Natural killer cell (primary cell): ENCODE measurements around the gene OSTF1. TPM values are rescaled to one million over a fixed set of nuclear protein-coding genes. Genes with fewer than 3 reads are reported as not detected.

Source experiments
- ATAC-seq, 3 donors: fragments of 150-1000 bp in 2 of 3; fragments of 200-7000 bp in 1 of 3; cut with Tn5 transposase; 1 replicate in 1 of 3; 2 replicates in 2 of 3; pipeline ENCODE4 v1.10.0; 2021; ENCODE audit warnings: mild to moderate bottlenecking in 2 of 3, moderate library complexity in 2 of 3
- DNase-seq, 2 donors: peaks; one replicate each; pipeline versions ENCODE4 v3.0.0 to v3.0.0-alpha.2; 2013 to 2021; ENCODE audit warnings: mixed read lengths in 1 of 2
- H3K27ac ChIP-seq: one replicate; pipeline ENCODE4 v1.5.1; 2013; ENCODE audit warnings: mild to moderate bottlenecking, low read length
- H3K27me3 ChIP-seq: one replicate; pipeline ENCODE4 v1.6.1; 2013; ENCODE audit warnings: low read length; ENCODE audit not compliant: control insufficient read depth, insufficient read depth
- H3K36me3 ChIP-seq: one replicate; pipeline ENCODE4 v1.6.1; 2013; ENCODE audit warnings: low read length; ENCODE audit not compliant: control insufficient read depth, insufficient read depth
- H3K4me1 ChIP-seq: one replicate; pipeline ENCODE4 v1.6.1; 2013; ENCODE audit warnings: low read length; ENCODE audit not compliant: control insufficient read depth, insufficient read depth
- H3K4me3 ChIP-seq: one replicate; pipeline ENCODE4 v1.5.1; 2013; ENCODE audit warnings: low read length
- H3K9me3 ChIP-seq: one replicate; pipeline ENCODE4 v1.6.1; 2013; ENCODE audit warnings: low read length; ENCODE audit not compliant: control insufficient read depth, insufficient read depth
- H3K27ac Mint-ChIP-seq, 2 donors: one replicate each; pipeline ENCODE4 v1.8.0; 2022; ENCODE audit warnings: mild to moderate bottlenecking in 2 of 2, mixed read lengths in 2 of 2, moderate library complexity in 1 of 2
- H3K27me3 Mint-ChIP-seq, 2 donors: one replicate each; pipeline ENCODE4 v1.8.0; 2022; ENCODE audit warnings: low read depth in 2 of 2, mixed read lengths in 2 of 2
- H3K36me3 Mint-ChIP-seq: one replicate; pipeline ENCODE4 v1.8.0; 2022; ENCODE audit warnings: mixed read lengths
- H3K4me1 Mint-ChIP-seq, 2 donors: one replicate each; pipeline ENCODE4 v1.8.0; 2022; ENCODE audit warnings: mixed read lengths in 2 of 2
- H3K4me3 Mint-ChIP-seq: one replicate; pipeline ENCODE4 v1.8.0; 2022; ENCODE audit warnings: mild to moderate bottlenecking, moderate library complexity, mixed read lengths
- H3K9me3 Mint-ChIP-seq, 2 donors: one replicate each; pipeline ENCODE4 v1.8.0; 2022; ENCODE audit warnings: mixed read lengths in 2 of 2
- WGBS: methylation state at CpG from one replicate; pipeline ENCODE4 v1.1.7; 2013; ENCODE audit warnings: missing lambda C conversion rate; ENCODE audit not compliant: insufficient coverage; 5-methylcytosine and 5-hydroxymethylcytosine counted together
- intact Hi-C: fragments of 100-400 bp; cut with micrococcal nuclease; formaldehyde crosslinking; loops from one replicate; pipeline ENCODE4 v1.14.2; 2022
- total RNA-seq, 4 donors: library from RNA; stranded (reverse); fragments of 120-200 nt in 1 of 4; gene quantifications; one replicate each; pipeline versions ENCODE4 v1.2.3 to v1.2.4, GENCODE V29; 2013 to 2022
- TF ChIP-seq, protein P1 (sequence below): fragments of 200-600 bp; IDR thresholded peaks from one replicate; pipeline ENCODE4 v1.8.0; 2022; ENCODE audit warnings: antibody characterized with exemption

OSTF1 gene
- total RNA-seq, 3 donors from 2014 or later (not counting 1 experiment from before 2014, with no cell fraction given) = 140 to 187 (median 177) TPM

- 100% methylated on average over 1 of the region's 2 CpGs for WGBS
- H3K36me3 ChIP-seq = peaks cover 30% of the 10 kb centered on the region
- Mint-ChIP-seq H3K36me3 (peaks cover 48% of the 10 kb centered on the region), H3K27me3 (no peaks in the 10 kb centered on the region), H3K4me1 (peaks cover 41 to 67% of the 10 kb centered on the region in 2 donors), H3K27ac (peak overlapping the region; percentile 61 to 80), H3K4me3 (no peak overlapping the region), H3K9me3 (peaks cover 0 to 5% of the 10 kb centered on the region in 2 donors)
- no peak overlapping the region for H3K4me3 ChIP-seq
- TF ChIP-seq, protein P1, sequence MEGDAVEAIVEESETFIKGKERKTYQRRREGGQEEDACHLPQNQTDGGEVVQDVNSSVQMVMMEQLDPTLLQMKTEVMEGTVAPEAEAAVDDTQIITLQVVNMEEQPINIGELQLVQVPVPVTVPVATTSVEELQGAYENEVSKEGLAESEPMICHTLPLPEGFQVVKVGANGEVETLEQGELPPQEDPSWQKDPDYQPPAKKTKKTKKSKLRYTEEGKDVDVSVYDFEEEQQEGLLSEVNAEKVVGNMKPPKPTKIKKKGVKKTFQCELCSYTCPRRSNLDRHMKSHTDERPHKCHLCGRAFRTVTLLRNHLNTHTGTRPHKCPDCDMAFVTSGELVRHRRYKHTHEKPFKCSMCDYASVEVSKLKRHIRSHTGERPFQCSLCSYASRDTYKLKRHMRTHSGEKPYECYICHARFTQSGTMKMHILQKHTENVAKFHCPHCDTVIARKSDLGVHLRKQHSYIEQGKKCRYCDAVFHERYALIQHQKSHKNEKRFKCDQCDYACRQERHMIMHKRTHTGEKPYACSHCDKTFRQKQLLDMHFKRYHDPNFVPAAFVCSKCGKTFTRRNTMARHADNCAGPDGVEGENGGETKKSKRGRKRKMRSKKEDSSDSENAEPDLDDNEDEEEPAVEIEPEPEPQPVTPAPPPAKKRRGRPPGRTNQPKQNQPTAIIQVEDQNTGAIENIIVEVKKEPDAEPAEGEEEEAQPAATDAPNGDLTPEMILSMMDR = no peak
- H3K27me3 ChIP-seq = no peaks in the 10 kb centered on the region
- no peaks in the 10 kb centered on the region for H3K9me3 ChIP-seq
- no peak for DNase-seq
- no peak overlapping the region for H3K27ac ChIP-seq
- no peak for ATAC-seq
- intact Hi-C loops = no loop called here
- H3K4me1 ChIP-seq = peaks cover 4% of the 10 kb centered on the region
These were observed 80.2 kb downstream of the OSTF1 start for GRCh38 chr9:75168270-75169178.

GRCh38 chr9:75169623-75170022, 81.3 kb downstream of the OSTF1 start:
- TF ChIP-seq, protein P1 = no peak
- H3K4me1 Mint-ChIP-seq = peaks cover 37 to 67% of the 10 kb centered on the region in 2 donors
- H3K27ac ChIP-seq = no peak overlapping the region
- H3K9me3 Mint-ChIP-seq = peaks cover 0 to 5% of the 10 kb centered on the region in 2 donors
- intact Hi-C loops = no loop called here
- H3K27me3 Mint-ChIP-seq = no peaks in the 10 kb centered on the region
- ATAC-seq (no peak), DNase-seq (no peak)
- H3K9me3 ChIP-seq = no peaks in the 10 kb centered on the region
- H3K27me3 ChIP-seq = no peaks in the 10 kb centered on the region
- H3K4me3 Mint-ChIP-seq = no peak overlapping the region
- H3K4me3 ChIP-seq = no peak overlapping the region
- H3K27ac Mint-ChIP-seq = peak overlapping the region; percentile 61 to 80
- H3K4me1 ChIP-seq = peaks cover 4% of the 10 kb centered on the region
- 96% methylated on average over 2 of the region's 4 CpGs for WGBS
- H3K36me3 Mint-ChIP-seq = peaks cover 47% of the 10 kb centered on the region
- peaks cover 35% of the 10 kb centered on the region for H3K36me3 ChIP-seq

GRCh38 chr9:75170898-75171360, 82.6 kb downstream of the OSTF1 start:
- peak; percentile 15 to 29 (median 27) for ATAC-seq
- WGBS = 64% methylated on average over 2 of the region's 2 CpGs
- Mint-ChIP-seq H3K4me3 (no peak overlapping the region), H3K4me1 (peaks cover 37 to 66% of the 10 kb centered on the region in 2 donors), H3K27ac (peak overlapping the region; percentile 61 to 64), H3K36me3 (peaks cover 34% of the 10 kb centered on the region), H3K9me3 (peaks cover 0 to 5% of the 10 kb centered on the region in 2 donors), H3K27me3 (no peaks in the 10 kb centered on the region)
- H3K27ac ChIP-seq = no peak overlapping the region
- intact Hi-C loops = no loop called here
- TF ChIP-seq, protein P1 = no peak
- DNase-seq = no peak
- peaks cover 4% of the 10 kb centered on the region for H3K4me1 ChIP-seq
- no peaks in the 10 kb centered on the region for H3K9me3 ChIP-seq
- peaks cover 37% of the 10 kb centered on the region for H3K36me3 ChIP-seq
- H3K27me3 ChIP-seq = no peaks in the 10 kb centered on the region
- no peak overlapping the region for H3K4me3 ChIP-seq
